Measurements from ENCODE around the gene LONP2. TPM values are rescaled to one million over a fixed set of nuclear protein-coding genes. Genes with fewer than 3 reads are reported as not detected.

Gene LONP2
- total and polyA plus RNA-seq, 9 of the 15 experiments (the other 6 are each of a cell fraction or from before 2014, with no cell fraction given) = 8.1 to 41.2 (median 25.6) TPM

DNA sequence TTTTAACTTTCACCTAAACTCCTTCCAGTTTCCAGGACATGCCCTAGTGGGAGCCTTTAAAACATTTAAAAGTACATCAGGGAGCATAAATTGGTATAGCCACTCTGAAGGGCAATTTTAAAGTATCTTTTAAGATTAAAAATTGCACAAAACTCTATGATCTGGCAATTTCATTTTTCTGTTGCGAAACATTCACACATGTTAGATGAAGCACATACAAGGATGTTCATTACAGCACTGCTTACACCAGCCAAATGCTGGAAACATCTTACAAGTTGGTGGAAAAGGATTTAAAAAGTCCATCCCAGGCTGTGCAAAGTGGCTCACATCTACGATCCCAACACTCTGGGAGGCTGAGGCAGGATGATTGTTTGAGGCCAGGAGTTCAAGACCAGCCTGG is 26.4 kb upstream of the LONP2 start:
- Histone ChIP-seq H3K4me1 (replicated peaks in 1 of 2; ENCODE audit: control insufficient read depth in 2 of 2, insufficient read depth in 2 of 2, low read length in 2 of 2) (no peaks in the 10 kb centered on the region), H4K20me1 (replicated peaks; ENCODE audit: control insufficient read depth, insufficient read depth, low read length) (no peaks in the 10 kb centered on the region), H3K27ac (ENCODE audit: extremely low read depth, low read depth, low read length) (no peak overlapping the region), H2AFZ (ENCODE audit: low read depth, low read length) (no peak overlapping the region), H3K9me3 (replicated peaks; ENCODE audit: control insufficient read depth, insufficient read depth, low read depth, low read length) (no peaks in the 10 kb centered on the region), H3K9ac (ENCODE audit: insufficient read depth in 1 of 2, low read depth in 2 of 2, low read length in 2 of 2) (no peak overlapping the region), H3K4me2 (ENCODE audit: insufficient read depth, low read length) (no peak overlapping the region), H3K79me2 (ENCODE audit: control insufficient read depth, insufficient read depth, low read length) (no peaks in the 10 kb centered on the region), H3K9me1 (ENCODE audit: control insufficient read depth, insufficient read depth, low read length) (no peaks in the 10 kb centered on the region), H3K36me3 (ENCODE audit: control insufficient read depth, insufficient read depth, low read length) (no peaks in the 10 kb centered on the region), H3K4me3 (no peak overlapping the region), H3K27me3 (ENCODE audit: control insufficient read depth in 2 of 2, insufficient read depth in 2 of 2, low read length in 2 of 2) (peaks cover 9 to 28% of the 10 kb centered on the region in 2 experiments; a peak in 4 of 5 replicates)
- BruUV-seq (replicated peaks) = no TSS peak
- 0% methylated on average over 2 of the region's 2 CpGs for WGBS (ENCODE audit: insufficient coverage, low coverage, missing lambda C conversion rate)
- in situ Hi-C loops (cut with MboI) = no loop called here
- no peak for ATAC-seq
- DNase-seq (ENCODE audit: extremely low read depth in 1 of 4, low spot score in 3 of 4) = no peak
- CTCF ChIA-PET (ENCODE audit: low intra/inter-chr PET ratio) = no interaction called here
- intact Hi-C loops (cut with micrococcal nuclease) = no loop called here
- FAIRE-seq = no peak
- POLR2A ChIA-PET = interaction anchor here (0.7 kb wide), 1 partner anchor 268 kb away, joined by 3 read pairs; no protein-coding TSS in a partner anchor
- TF ChIP-seq, protein P1, sequence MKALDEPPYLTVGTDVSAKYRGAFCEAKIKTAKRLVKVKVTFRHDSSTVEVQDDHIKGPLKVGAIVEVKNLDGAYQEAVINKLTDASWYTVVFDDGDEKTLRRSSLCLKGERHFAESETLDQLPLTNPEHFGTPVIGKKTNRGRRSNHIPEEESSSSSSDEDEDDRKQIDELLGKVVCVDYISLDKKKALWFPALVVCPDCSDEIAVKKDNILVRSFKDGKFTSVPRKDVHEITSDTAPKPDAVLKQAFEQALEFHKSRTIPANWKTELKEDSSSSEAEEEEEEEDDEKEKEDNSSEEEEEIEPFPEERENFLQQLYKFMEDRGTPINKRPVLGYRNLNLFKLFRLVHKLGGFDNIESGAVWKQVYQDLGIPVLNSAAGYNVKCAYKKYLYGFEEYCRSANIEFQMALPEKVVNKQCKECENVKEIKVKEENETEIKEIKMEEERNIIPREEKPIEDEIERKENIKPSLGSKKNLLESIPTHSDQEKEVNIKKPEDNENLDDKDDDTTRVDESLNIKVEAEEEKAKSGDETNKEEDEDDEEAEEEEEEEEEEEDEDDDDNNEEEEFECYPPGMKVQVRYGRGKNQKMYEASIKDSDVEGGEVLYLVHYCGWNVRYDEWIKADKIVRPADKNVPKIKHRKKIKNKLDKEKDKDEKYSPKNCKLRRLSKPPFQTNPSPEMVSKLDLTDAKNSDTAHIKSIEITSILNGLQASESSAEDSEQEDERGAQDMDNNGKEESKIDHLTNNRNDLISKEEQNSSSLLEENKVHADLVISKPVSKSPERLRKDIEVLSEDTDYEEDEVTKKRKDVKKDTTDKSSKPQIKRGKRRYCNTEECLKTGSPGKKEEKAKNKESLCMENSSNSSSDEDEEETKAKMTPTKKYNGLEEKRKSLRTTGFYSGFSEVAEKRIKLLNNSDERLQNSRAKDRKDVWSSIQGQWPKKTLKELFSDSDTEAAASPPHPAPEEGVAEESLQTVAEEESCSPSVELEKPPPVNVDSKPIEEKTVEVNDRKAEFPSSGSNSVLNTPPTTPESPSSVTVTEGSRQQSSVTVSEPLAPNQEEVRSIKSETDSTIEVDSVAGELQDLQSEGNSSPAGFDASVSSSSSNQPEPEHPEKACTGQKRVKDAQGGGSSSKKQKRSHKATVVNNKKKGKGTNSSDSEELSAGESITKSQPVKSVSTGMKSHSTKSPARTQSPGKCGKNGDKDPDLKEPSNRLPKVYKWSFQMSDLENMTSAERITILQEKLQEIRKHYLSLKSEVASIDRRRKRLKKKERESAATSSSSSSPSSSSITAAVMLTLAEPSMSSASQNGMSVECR (CRISPR knock-in tag; IDR thresholded peaks at IDR 0.05) = no peak
- TF ChIP-seq SP1 (CRISPR knock-in tag; IDR thresholded peaks at IDR 0.05) (no peak), SUPT5H (IDR thresholded peaks at IDR 0.05) (no peak), POLR2B (IDR thresholded peaks at IDR 0.05; ENCODE audit: low read depth, partially characterized antibody) (no peak), CXXC5 (CRISPR knock-in tag; IDR thresholded peaks at IDR 0.05) (no peak), BDP1 (IDR thresholded peaks at IDR 0.05; ENCODE audit: insufficient read depth, insufficient read length) (no peak), BRF1 (IDR thresholded peaks at IDR 0.05; ENCODE audit: borderline replicate concordance, extremely low read depth, insufficient read length) (no peak), ZNF717 (CRISPR knock-in tag; IDR thresholded peaks at IDR 0.05) (no peak), FUS (optimal IDR thresholded peaks at IDR 0.05; ENCODE audit: low read depth, low read length) (no peak), SMC3 (conservative IDR thresholded peaks at IDR 0.05; ENCODE audit: insufficient read depth, low read depth, low read length) (no peak)
- TF ChIP-seq, protein P2, sequence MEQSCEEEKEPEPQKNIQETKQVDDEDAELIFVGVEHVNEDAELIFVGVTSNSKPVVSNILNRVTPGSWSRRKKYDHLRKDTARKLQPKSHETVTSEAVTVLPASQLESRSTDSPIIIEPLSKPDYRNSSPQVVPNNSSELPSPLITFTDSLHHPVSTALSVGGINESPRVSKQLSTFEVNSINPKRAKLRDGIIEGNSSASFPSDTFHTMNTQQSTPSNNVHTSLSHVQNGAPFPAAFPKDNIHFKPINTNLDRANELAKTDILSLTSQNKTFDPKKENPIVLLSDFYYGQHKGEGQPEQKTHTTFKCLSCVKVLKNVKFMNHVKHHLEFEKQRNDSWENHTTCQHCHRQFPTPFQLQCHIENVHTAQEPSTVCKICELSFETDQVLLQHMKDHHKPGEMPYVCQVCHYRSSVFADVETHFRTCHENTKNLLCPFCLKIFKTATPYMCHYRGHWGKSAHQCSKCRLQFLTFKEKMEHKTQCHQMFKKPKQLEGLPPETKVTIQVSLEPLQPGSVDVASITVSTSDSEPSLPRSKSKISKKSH (CRISPR knock-in tag; IDR thresholded peaks at IDR 0.05) = no peak
